Activated CD8-positive, alpha-beta memory T cell treated with anti-CD3 and anti-CD28 coated beads, Interleukin-2, amount 50 U/mL, for 48 hours (primary cell): ENCODE data around the gene CARD8.
"Not testable (repeated sequence)": the region's sequence is repeated elsewhere in the genome, so short reads cannot be mapped to it uniquely, and the experiment has no call there.

Experiments used
- DNase-seq: peaks from one replicate; pipeline ENCODE4 v3.0.0-alpha.2; 2020

CARD8 gene

GRCh38 chr19:48255376-48256303 lies at the start of gene CARD8:
Gene CARD8 (minus strand): TSS chr19:48255912. CDS start chr19:48241020, 14,892 bp downstream.
- peak; percentile 86 for DNase-seq

DNA sequence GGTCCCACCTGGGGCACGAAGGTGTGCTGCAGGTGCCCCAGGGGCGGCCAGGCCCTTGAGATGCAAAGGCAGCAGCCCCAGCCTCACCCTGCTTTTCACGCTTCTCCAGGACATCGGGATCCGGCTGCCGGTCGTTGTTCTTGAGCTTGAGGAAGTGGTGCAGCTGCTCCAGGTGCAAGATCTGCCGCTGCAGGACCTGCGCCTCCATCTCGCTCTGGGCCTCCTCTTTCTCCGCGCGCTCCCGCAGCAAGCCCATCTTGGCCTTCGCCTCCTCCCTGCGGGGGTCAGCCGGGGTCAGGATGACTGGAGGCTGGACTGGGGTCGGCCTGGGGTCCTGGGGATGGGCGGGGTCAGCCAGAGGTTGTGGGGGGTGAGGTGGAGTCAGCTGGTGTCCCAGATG lies 48.2 kb upstream of the CARD8 start:
- no peak for DNase-seq

DNA sequence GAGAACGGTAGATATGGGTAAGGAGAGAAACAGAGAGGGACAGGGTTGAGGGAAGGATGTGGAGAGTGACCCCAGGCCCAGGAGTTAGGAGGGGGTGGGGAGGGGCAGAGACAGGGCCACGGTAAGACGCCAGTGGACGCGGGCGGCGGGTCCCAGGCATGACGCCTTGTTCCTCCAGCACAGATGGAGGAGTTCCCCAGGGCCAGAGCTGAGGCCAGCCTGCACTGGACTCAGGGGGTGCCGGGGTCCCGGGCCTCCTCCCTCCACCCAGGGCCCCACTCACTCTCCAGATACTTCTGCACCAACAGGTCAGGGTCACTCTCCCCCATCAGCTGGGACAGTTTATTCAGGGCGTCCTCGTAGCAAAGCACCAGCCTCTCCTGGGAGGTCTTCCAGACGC lies 47.7 kb upstream of the CARD8 start:
- DNase-seq = no peak

- DNase-seq = no peak
Observed at GRCh38 chr19:48302600-48302959, 46.9 kb upstream of the CARD8 start.

GRCh38 chr19:48301886-48302599 lies 46.3 kb upstream of the CARD8 start:
- DNase-seq = no peak

DNA sequence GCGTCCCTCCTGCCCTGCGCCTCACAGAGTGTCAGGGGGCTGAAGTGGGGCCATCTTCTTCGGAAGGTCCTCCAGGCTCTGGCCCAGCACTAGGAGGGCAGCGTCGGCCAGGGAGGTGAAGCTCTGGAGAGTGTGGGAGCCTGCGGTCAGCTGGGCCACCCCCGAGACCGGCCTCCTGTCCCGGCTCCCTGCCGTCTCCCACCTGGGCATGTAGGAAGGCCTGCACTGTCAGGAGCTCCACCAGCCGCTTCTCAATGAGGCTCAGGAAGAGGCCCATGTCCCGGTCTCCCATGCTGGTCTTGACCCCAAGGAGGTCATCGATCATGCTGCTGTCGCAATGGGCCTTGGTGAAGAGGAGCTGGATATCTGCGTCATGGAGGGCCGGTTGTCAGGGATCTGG lies 42.3 kb upstream of the CARD8 start:
- no peak for DNase-seq

GRCh38 chr19:48296963-48297734 lies 41.4 kb upstream of the CARD8 start:
- no peak for DNase-seq

DNA sequence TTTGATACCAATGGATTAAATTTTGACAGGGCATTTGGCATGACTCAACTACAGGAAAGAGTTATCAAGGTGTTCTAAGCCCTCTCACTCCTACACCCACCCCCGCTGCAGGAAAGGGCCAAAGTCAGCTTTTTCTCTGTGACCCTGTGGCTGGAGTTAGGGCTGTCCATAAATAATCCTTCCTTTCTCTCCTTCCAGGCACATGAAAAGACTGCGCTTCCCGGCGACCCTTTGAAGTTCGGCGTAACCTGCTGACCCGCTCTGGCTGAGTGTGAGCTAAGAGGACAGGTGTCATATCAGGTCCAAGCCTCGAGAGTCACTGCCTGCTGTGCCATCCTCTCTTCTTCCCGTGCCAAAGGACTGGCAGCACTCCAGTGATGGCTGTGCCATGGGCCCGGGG lies 39.7 kb upstream of the CARD8 start:
- no peak for DNase-seq

DNA sequence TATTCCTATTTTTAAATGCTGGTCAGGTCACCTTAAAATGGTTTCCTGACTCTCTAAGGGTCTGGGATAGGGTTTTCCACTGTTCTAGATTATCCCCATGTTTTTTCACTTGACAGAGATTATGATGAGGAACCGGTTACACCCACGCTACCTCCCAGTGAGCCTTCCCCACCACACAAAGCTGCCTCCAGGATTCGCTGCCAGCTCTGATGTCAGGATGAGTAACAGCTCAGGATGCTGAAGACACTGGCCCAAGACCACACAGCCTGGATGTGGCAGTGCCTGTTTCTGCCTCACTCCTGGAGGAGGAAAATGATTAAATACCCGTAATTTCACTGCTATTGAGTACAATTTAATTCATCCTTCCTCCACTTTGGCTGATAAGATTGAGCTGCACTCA lies 37.1 kb upstream of the CARD8 start:
- DNase-seq = no peak

DNA sequence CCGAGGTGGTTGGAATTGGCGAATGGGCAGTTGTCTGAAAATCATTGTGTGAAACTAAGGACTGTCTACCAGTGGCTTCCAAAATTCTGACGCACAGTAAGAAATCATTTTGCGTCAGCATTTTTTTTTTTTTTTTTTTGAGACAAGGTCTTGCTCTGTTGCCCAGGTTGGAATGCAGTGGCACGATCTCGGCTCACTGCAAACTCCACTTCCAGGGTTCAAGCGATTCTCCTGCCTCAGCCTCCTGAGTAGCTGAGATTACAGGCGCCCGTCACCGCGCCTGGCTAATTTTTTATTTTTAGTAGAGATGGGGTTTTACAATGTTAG lies 35.7 kb upstream of the CARD8 start:
- not testable (repeated sequence) for DNase-seq

DNA sequence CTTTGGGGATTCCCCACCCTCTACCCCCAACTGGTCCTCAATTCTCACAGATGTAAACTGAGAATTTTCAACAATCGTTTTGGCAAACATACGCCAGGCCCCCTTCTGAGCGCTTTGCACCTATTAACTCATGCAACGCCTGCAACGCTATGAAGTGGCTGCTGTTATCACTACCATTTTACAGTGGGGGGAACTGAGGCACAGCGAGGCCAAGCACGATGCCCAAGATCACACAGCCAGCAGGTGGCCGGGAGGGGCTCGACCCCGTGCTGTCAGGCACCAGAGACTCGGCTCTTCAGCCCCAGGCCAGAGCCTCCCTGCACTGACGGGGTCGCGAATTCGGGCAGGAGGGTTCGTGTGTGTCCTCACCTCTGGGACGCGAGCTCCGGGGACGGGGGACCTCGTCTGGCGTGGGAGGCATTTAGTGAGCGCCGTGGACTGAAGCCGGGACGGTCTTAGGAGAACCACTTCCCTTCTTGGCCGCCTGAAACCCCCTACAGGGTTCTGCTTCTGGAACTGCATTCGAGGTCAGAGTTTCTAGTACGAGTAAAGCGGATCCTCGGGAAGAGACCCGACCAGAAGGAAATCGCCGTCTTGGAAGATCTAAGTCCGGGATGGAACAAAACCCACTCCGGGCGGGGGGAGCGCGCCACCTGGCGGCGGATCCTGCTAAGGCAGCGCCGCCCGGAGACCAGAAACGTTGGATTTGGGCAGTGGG lies 35.2 kb upstream of the CARD8 start:
- DNase-seq = peak; percentile 92

DNA sequence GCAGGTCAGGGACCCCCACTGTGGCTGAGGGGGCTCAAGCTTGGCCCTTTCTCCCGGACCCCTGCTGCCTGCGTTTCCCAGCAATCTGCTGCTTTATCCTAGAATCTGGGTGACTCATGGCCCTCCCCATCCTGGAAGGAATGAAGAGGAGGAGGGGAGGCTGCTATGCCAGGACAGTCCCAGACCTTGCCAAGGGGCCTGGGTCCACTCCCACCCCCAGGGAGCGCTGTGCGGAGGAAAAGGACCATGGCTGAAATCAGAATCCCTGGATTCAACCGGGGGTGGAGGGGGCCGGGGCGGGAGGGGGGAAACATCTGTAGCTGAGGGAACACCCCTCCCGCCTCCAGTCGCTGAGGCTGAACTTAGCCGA lies 34.7 kb upstream of the CARD8 start:
- DNase-seq = no peak

DNA sequence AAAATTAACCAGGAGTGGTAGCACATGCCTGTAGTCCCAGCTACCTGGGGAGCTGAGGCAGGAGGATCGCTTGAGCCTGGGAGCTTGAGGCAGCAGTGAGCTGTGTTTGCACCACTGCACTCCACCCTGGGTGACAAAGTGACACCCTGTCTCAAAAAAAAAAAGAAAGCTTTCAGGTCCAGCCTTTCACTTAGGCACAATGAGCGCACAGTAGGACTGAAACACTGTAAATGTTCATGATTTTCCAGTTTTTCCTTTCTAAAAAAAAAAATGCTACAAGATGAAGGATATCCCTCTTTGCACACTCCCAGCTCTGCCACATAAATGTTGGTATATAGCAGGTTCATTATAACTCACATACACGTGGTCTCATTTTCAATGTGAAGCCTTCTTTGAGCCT lies 32.0 kb upstream of the CARD8 start:
- DNase-seq = no peak

DNA sequence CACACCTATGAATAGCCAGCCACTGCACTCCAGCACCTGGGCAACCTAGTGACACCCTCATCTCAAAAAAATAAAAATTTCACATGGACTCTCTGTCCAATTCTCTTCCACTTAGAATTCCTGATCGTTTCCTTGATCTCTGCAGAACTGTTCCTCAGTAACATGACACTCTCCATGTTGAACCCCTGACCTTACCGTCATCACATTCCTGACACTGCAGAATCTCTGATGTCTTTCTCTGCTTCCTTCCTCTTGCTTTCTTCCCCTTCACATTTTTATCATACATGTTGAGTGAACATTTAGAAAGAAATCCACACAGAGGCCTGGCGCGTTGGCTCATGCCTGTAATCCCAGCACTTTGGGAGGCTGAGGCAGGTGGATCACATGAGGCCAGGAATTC lies 29.2 kb upstream of the CARD8 start:
- DNase-seq = no peak

DNA sequence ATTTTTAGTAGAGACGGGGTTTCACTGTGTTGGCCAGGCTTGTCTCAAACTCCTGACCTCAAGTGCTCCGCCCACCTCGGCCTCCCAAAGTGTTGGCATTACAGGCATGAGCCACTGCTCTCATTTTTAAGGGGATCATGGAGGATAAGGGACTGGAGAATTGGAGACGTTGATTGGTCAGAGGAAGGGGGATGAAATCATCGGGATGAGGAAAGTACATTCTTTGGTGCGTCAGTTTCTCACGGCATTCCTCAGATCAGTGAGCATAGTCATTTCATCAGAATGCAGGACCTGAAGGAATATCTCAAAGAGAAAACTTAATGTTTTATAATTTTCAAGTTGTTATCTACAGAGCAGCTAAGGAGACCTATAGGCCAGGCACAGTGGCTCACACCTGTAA lies 28.2 kb upstream of the CARD8 start:
- DNase-seq = no peak

- DNase-seq = no peak
Observed at GRCh38 chr19:48279747-48280146, 24.0 kb upstream of the CARD8 start.

GRCh38 chr19:48274938-48275337 lies 19.2 kb upstream of the CARD8 start:
- no peak for DNase-seq

GRCh38 chr19:48274173-48274572 lies 18.5 kb upstream of the CARD8 start:
- DNase-seq = no peak

DNA sequence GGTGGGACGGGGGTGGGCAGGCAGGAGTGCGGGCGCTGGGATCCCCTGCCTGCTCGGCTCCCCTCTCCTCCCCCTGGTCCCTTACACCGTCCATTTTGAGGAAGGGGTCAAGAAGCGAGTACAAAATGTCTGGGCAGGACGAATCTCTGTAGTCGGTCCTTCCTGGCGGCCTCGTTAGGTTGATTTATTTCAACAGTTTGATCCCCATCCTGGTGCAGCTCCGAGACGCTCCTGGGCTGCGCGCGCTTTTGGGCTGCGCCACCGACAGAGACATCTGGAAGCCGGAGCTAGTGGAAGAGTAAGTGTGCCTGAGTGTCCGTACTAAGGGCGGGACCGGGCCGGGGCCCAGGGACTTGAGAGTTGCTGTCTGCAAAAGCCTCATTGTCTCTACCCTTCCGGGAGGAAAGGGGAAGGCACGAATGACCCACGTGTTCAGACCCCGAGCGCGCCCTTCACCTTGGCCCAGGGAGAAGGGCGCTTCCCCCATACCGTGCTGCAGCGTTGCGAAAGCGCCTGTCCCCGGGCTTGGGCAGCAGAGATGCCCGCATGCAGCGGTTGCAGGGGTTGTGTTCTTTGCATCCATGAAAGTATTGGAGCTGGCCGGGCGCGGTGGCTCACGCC lies 15.9 kb upstream of the CARD8 start:
- DNase-seq = peak; percentile 67

DNA sequence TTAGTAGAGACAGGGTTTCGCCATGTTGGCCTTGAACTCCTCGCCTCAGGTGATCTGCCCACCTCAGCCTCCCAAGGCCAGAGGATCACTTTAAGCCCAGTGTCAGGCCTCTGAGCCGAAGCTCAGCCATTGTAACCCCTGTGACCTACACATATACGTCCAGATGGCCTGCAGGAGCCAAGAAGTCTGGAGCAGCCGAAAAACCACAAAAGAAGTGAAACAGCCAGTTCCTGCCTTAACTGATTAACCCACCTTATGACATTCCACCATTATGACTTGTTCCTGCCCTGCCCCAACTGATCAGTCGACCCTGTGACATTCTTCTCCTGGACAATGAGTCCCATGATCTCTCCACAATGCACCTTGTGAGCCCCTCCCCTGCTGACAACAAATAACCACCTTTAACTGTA lies 13.9 kb upstream of the CARD8 start:
- not testable (repeated sequence) for DNase-seq

DNA sequence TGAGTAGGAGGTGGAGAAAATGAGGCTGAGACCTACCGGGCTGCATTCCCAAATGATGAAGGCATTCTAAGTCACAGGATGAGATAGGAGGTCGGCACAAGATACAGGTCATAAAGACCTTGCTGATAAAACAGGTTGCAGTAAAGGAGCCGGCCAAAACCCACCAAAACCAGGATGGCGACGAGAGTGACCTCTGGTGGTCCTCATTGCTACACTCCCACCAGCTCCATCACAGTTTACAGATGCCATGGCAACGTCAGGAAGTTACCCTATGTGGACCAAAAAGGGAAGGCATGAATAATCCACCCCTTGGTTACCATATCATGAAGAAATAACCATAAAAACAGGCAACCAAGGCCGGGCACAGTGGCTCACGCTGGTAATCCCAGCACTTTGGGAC lies 9.6 kb upstream of the CARD8 start:
- not testable (repeated sequence) for DNase-seq

DNA sequence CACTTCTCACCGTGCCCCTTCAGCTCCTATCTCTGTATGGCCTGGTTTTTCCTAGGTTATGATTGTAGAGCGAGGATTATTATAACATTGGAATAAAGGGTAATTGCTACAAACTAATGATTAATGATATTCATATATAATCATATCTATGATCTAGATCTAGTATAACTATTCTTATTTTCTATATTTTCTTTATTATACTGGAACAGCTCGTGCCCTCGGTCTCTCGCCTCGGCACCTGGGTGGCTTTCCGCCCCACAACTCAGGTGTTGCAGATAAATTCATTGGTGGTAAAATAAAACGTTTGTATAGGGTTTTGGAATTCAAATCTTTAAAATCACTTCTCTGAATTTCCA lies 4.6 kb upstream of the CARD8 start:
- not testable (repeated sequence) for DNase-seq

DNA sequence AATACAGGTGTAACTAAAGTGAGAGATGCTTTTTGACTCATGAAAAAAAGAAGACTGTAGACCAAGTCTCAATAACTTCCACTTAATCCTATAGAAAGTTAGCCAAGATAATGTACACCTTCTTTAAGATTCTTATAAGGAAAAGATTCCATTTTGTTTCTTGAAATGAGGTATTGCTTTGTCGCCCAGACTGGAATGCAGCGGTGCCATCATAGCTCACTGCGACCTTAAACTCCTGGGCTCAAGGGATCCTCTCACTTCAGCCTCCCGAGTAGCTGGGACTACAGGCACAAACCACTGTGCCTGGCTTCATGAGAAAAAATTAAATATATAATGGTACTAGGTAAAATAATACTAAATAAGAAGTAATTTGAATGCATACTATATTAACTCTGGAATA lies 3.3 kb upstream of the CARD8 start:
- not testable (repeated sequence) for DNase-seq
